ENCODE data around the gene DRAP1. TPM values are rescaled to one million over a fixed set of nuclear protein-coding genes. Genes with fewer than 3 reads are reported as not detected.
A peak's percentile ranks its signal among the peaks of the same experiment; 100 is the strongest.

DRAP1 gene
- total and polyA plus RNA-seq, 9 of the 15 experiments (the other 6 are each of a cell fraction or from before 2014, with no cell fraction given): 9.6 to 200 (median 92.9) TPM

- TF ChIP-seq RREB1 (CRISPR knock-in tag; IDR thresholded peaks at IDR 0.05) (no peak), MGA (IDR thresholded peaks at IDR 0.05) (no peak), FUS (optimal IDR thresholded peaks at IDR 0.05; ENCODE audit: low read depth, low read length) (no peak), RBM39 (optimal IDR thresholded peaks at IDR 0.05; ENCODE audit: low read depth, low read length) (no peak), ZNF143 (CRISPR knock-in tag; IDR thresholded peaks at IDR 0.05) (no peak), ZNF384 (IDR thresholded peaks at IDR 0.05; ENCODE audit: low read depth, low read length) (peak; percentile 76), ZNF740 (CRISPR knock-in tag; IDR thresholded peaks at IDR 0.05) (no peak), ZNF740 (tag; IDR thresholded peaks at IDR 0.05) (no peak)
Observed at GRCh38 chr11:65934014-65934413, 14.8 kb downstream of the DRAP1 start (continued).
